ENCODE measurements around the gene THG1L. TPM values are rescaled to one million over a fixed set of nuclear protein-coding genes. Genes with fewer than 3 reads are reported as not detected.
"Not testable (repeated sequence)": the region's sequence is repeated elsewhere in the genome, so short reads cannot be mapped to it uniquely, and the experiment has no call there.

The THG1L gene
- total RNA-seq, 1 donor from 2014 or later, result 25.6 TPM

- intact Hi-C loops (cut with micrococcal nuclease), result no loop called here
- no peaks in the 10 kb centered on the region for H3K9me3 Mint-ChIP-seq
- H3K27me3 Mint-ChIP-seq, result no peaks in the 10 kb centered on the region
- no peaks in the 10 kb centered on the region for H3K36me3 Mint-ChIP-seq (ENCODE audit: low read depth)
- POLR2A ChIA-PET, result interaction anchor here (0.6 to 1.1 kb wide), 2 partner anchors 76 to 116 kb away, joined by 3 to 4 read pairs; no protein-coding TSS in a partner anchor
- H3K27ac Mint-ChIP-seq, result no peak overlapping the region
- TF ChIP-seq CTCF (IDR thresholded peaks at IDR 0.05), result no peak
- no peaks in the 10 kb centered on the region for H3K4me1 Mint-ChIP-seq
- CTCF ChIA-PET, result interaction anchor here (0.8 to 1.7 kb wide), 6 partner anchors 11 to 53 kb away, joined by 3 to 8 read pairs (median 4); partner anchors contain the start of genes C5orf52 and LSM11
- DNase-seq (no peak), ATAC-seq (ENCODE audit: low read depth) (no peak)
- peak overlapping the region; percentile 38 for H3K4me3 Mint-ChIP-seq
Observed at GRCh38 chr5:157690690-157691433, 40.4 kb upstream of the THG1L start.

GRCh38 chr5:157693816-157694215 is 37.4 kb upstream of the THG1L start:
- H3K9me3 Mint-ChIP-seq; intact Hi-C loops (cut with micrococcal nuclease); ATAC-seq (ENCODE audit: low read depth); POLR2A ChIA-PET; H3K4me1 Mint-ChIP-seq; CTCF ChIA-PET; H3K27me3 Mint-ChIP-seq; DNase-seq; H3K36me3 Mint-ChIP-seq (ENCODE audit: low read depth); H3K27ac Mint-ChIP-seq; H3K4me3 Mint-ChIP-seq: not testable (repeated sequence)

GRCh38 chr5:157696154-157696553 is 35.1 kb upstream of the THG1L start:
- ATAC-seq (ENCODE audit: low read depth); DNase-seq; H3K4me3 Mint-ChIP-seq; CTCF ChIA-PET; H3K27ac Mint-ChIP-seq; H3K27me3 Mint-ChIP-seq; POLR2A ChIA-PET; H3K36me3 Mint-ChIP-seq (ENCODE audit: low read depth); H3K4me1 Mint-ChIP-seq; intact Hi-C loops (cut with micrococcal nuclease): not testable (repeated sequence)
- peaks cover 10% of the 10 kb centered on the region for H3K9me3 Mint-ChIP-seq

- H3K27me3 Mint-ChIP-seq; POLR2A ChIA-PET; H3K4me1 Mint-ChIP-seq; CTCF ChIA-PET; H3K4me3 Mint-ChIP-seq; H3K27ac Mint-ChIP-seq; ATAC-seq (ENCODE audit: low read depth); DNase-seq; H3K36me3 Mint-ChIP-seq (ENCODE audit: low read depth); intact Hi-C loops (cut with micrococcal nuclease): not testable (repeated sequence)
- peaks cover 14% of the 10 kb centered on the region for H3K9me3 Mint-ChIP-seq
Observed at GRCh38 chr5:157698674-157699073, 32.5 kb upstream of the THG1L start.

- no peak for TF ChIP-seq CTCF (IDR thresholded peaks at IDR 0.05)
- Mint-ChIP-seq H3K4me3 (no peak overlapping the region), H3K36me3 (ENCODE audit: low read depth) (no peaks in the 10 kb centered on the region), H3K4me1 (no peaks in the 10 kb centered on the region), H3K27ac (no peak overlapping the region), H3K27me3 (no peaks in the 10 kb centered on the region), H3K9me3 (peaks cover 5% of the 10 kb centered on the region)
- intact Hi-C loops (cut with micrococcal nuclease), result no loop called here
- POLR2A ChIA-PET, result no interaction called here
- ATAC-seq (ENCODE audit: low read depth) (no peak), DNase-seq (no peak)
- CTCF ChIA-PET, result no interaction called here
Observed at GRCh38 chr5:157703736-157704135, 27.5 kb upstream of the THG1L start.

GRCh38 chr5:157708866-157709265 is 22.4 kb upstream of the THG1L start:
- POLR2A ChIA-PET, result no interaction called here
- intact Hi-C loops (cut with micrococcal nuclease), result no loop called here

More at GRCh38 chr5:157708866-157709265, 22.4 kb upstream of the THG1L start:
- no peak overlapping the region for H3K4me3 Mint-ChIP-seq
- no peak for TF ChIP-seq CTCF (IDR thresholded peaks at IDR 0.05)
- no peak for ATAC-seq (ENCODE audit: low read depth)
- H3K27ac Mint-ChIP-seq, result no peak overlapping the region
- no peaks in the 10 kb centered on the region for H3K27me3 Mint-ChIP-seq
- H3K36me3 Mint-ChIP-seq (ENCODE audit: low read depth), result no peaks in the 10 kb centered on the region
- CTCF ChIA-PET, result interaction anchor here (1.3 to 1.4 kb wide), 2 partner anchors 10 to 366 kb away, joined by 3 to 6 read pairs; no protein-coding TSS in a partner anchor
- H3K9me3 Mint-ChIP-seq, result no peaks in the 10 kb centered on the region
- no peak for DNase-seq
- no peaks in the 10 kb centered on the region for H3K4me1 Mint-ChIP-seq

Measured in activated B cell treated with CpG ODN at 0.5 μM for 24 hours (primary cell).